ENCODE data around the gene NCOR2. TPM values are rescaled to one million over a fixed set of nuclear protein-coding genes. Genes with fewer than 3 reads are reported as not detected.

Gene NCOR2
- total RNA-seq, 3 donors from 2014 or later (not counting 1 experiment from before 2014, with no cell fraction given), result 109 to 126 (median 125) TPM

- Histone ChIP-seq H3K27me3 (ENCODE audit: control insufficient read depth, insufficient read depth, low read length) (no peaks in the 10 kb centered on the region), H3K9me3 (ENCODE audit: control insufficient read depth, insufficient read depth, low read length) (peaks cover under 1% of the 10 kb centered on the region), H3K36me3 (ENCODE audit: control insufficient read depth, insufficient read depth, low read length) (no peaks in the 10 kb centered on the region), H3K4me1 (ENCODE audit: control insufficient read depth, insufficient read depth, low read length) (no peaks in the 10 kb centered on the region), H3K27ac (ENCODE audit: low read length) (no peak overlapping the region), H3K4me3 (ENCODE audit: low read length) (no peak overlapping the region)
- Mint-ChIP-seq H3K27me3 (ENCODE audit: low read depth in 2 of 2) (peaks cover 0 to 13% of the 10 kb centered on the region in 2 donors), H3K9me3 (no peaks in the 10 kb centered on the region), H3K27ac (no peak overlapping the region), H3K36me3 (no peaks in the 10 kb centered on the region), H3K4me1 (peaks cover 0 to 5% of the 10 kb centered on the region in 2 donors), H3K4me3 (no peak overlapping the region)
- no peak for ATAC-seq
- intact Hi-C loops (cut with micrococcal nuclease), result no loop called here
- DNase-seq, result no peak
- no peak for TF ChIP-seq CTCF (IDR thresholded peaks at IDR 0.05)
- WGBS (ENCODE audit: insufficient coverage), result 27% methylated on average over 5 of the region's 5 CpGs
Observed at GRCh38 chr12:124582108-124582424, 14.7 kb upstream of the NCOR2 start.

GRCh38 chr12:124581307-124582107, 14.1 kb upstream of the NCOR2 start:
- Histone ChIP-seq H3K4me3 (ENCODE audit: low read length) (no peak overlapping the region), H3K9me3 (ENCODE audit: control insufficient read depth, insufficient read depth, low read length) (peaks cover 6% of the 10 kb centered on the region), H3K27me3 (ENCODE audit: control insufficient read depth, insufficient read depth, low read length) (no peaks in the 10 kb centered on the region), H3K36me3 (ENCODE audit: control insufficient read depth, insufficient read depth, low read length) (no peaks in the 10 kb centered on the region), H3K27ac (ENCODE audit: low read length) (no peak overlapping the region), H3K4me1 (ENCODE audit: control insufficient read depth, insufficient read depth, low read length) (no peaks in the 10 kb centered on the region)
- H3K4me3 Mint-ChIP-seq, result no peak overlapping the region
- ATAC-seq (no peak), DNase-seq (no peak)
- WGBS (ENCODE audit: insufficient coverage), result 78% methylated on average over 15 of the region's 15 CpGs
- H3K36me3 Mint-ChIP-seq, result no peaks in the 10 kb centered on the region
- H3K27me3 Mint-ChIP-seq (ENCODE audit: low read depth in 2 of 2), result peaks cover 0 to 13% of the 10 kb centered on the region in 2 donors
- H3K27ac Mint-ChIP-seq, result no peak overlapping the region
- H3K4me1 Mint-ChIP-seq, result peaks cover 0 to 6% of the 10 kb centered on the region in 2 donors
- intact Hi-C loops (cut with micrococcal nuclease), result no loop called here
- no peaks in the 10 kb centered on the region for H3K9me3 Mint-ChIP-seq
- TF ChIP-seq CTCF (IDR thresholded peaks at IDR 0.05), result no peak

- WGBS (ENCODE audit: insufficient coverage), result 89% methylated on average over 5 of the region's 5 CpGs
- Histone ChIP-seq H3K9me3 (ENCODE audit: control insufficient read depth, insufficient read depth, low read length) (peaks cover 8% of the 10 kb centered on the region), H3K36me3 (ENCODE audit: control insufficient read depth, insufficient read depth, low read length) (no peaks in the 10 kb centered on the region), H3K27ac (ENCODE audit: low read length) (no peak overlapping the region), H3K27me3 (ENCODE audit: control insufficient read depth, insufficient read depth, low read length) (no peaks in the 10 kb centered on the region), H3K4me1 (ENCODE audit: control insufficient read depth, insufficient read depth, low read length) (no peaks in the 10 kb centered on the region), H3K4me3 (ENCODE audit: low read length) (no peak overlapping the region)
- intact Hi-C loops (cut with micrococcal nuclease), result no loop called here
- Mint-ChIP-seq H3K27me3 (ENCODE audit: low read depth in 2 of 2) (peaks cover 0 to 13% of the 10 kb centered on the region in 2 donors), H3K4me1 (peaks cover 0 to 6% of the 10 kb centered on the region in 2 donors), H3K4me3 (no peak overlapping the region), H3K9me3 (no peaks in the 10 kb centered on the region), H3K27ac (no peak overlapping the region), H3K36me3 (no peaks in the 10 kb centered on the region)
- TF ChIP-seq CTCF (IDR thresholded peaks at IDR 0.05), result no peak
- ATAC-seq (no peak), DNase-seq (no peak)
Observed at GRCh38 chr12:124579921-124580517, 12.6 kb upstream of the NCOR2 start.
